ENCODE measurements around the gene HIGD1C. TPM values are rescaled to one million over a fixed set of nuclear protein-coding genes. Genes with fewer than 3 reads are reported as not detected.
"Not testable (repeated sequence)": the region's sequence is repeated elsewhere in the genome, so short reads cannot be mapped to it uniquely, and the experiment has no call there.

HIGD1C gene
- total RNA-seq, 4 donors from 2014 or later = not detected

GRCh38 chr12:50951112-50951511 lies 1.2 kb upstream of the HIGD1C start:
- Histone ChIP-seq H3K36me3 (no peaks in the 10 kb centered on the region), H3K4me1 (no peaks in the 10 kb centered on the region), H3K9me3 (no peaks in the 10 kb centered on the region), H3K27me3 (no peaks in the 10 kb centered on the region), H3K4me3 (no peak overlapping the region), H3K27ac (no peak overlapping the region)
- DNase-seq = no peak
- intact Hi-C loops (cut with DNase I) = no loop called here
- WGBS, 2 donors = 73 to 94% methylated on average over 2 of the region's 2 CpGs
- TF ChIP-seq CTCF (IDR thresholded peaks at IDR 0.05) (no peak), POLR2A (IDR thresholded peaks at IDR 0.05) (no peak)

GRCh38 chr12:50953047-50953446 lies 703 bp downstream of the HIGD1C start:
- no peaks in the 10 kb centered on the region for H3K4me1 ChIP-seq
- H3K27ac ChIP-seq = no peak overlapping the region
- H3K4me3 ChIP-seq = no peak overlapping the region
- no peaks in the 10 kb centered on the region for H3K36me3 ChIP-seq
- intact Hi-C loops (cut with DNase I) = no loop called here
- 85 to 91% methylated on average over 6 to 7 of the region's 7 CpGs for WGBS, 2 donors
- H3K9me3 ChIP-seq = no peaks in the 10 kb centered on the region
- no peak for DNase-seq
- H3K27me3 ChIP-seq = no peaks in the 10 kb centered on the region
- TF ChIP-seq CTCF (IDR thresholded peaks at IDR 0.05) (no peak), POLR2A (IDR thresholded peaks at IDR 0.05) (no peak)

GRCh38 chr12:50954789-50955188 lies 2.4 kb downstream of the HIGD1C start:
- H3K27me3 ChIP-seq; H3K36me3 ChIP-seq; intact Hi-C loops (cut with DNase I); H3K9me3 ChIP-seq; H3K4me1 ChIP-seq; H3K27ac ChIP-seq; H3K4me3 ChIP-seq; DNase-seq: not testable (repeated sequence)
- 93% methylated on average over 2 of the region's 2 CpGs; no CpG with 5 or more reads in 1 of the 2 donors for WGBS, 2 donors

- no peaks in the 10 kb centered on the region for H3K27me3 ChIP-seq
- TF ChIP-seq CTCF (IDR thresholded peaks at IDR 0.05) (no peak), POLR2A (IDR thresholded peaks at IDR 0.05) (no peak)
- H3K9me3 ChIP-seq = no peaks in the 10 kb centered on the region
- no peak overlapping the region for H3K27ac ChIP-seq
- no peak overlapping the region for H3K4me3 ChIP-seq
- intact Hi-C loops (cut with DNase I) = no loop called here
- 88 to 90% methylated on average over 1 of the region's 1 CpG for WGBS, 2 donors
- DNase-seq = no peak
- H3K36me3 ChIP-seq = no peaks in the 10 kb centered on the region
- H3K4me1 ChIP-seq = no peaks in the 10 kb centered on the region
Observed at GRCh38 chr12:50955288-50955687, 2.9 kb downstream of the HIGD1C start.

- intact Hi-C loops (cut with DNase I) = no loop called here
- WGBS, 2 donors = 75 to 79% methylated on average over 2 of the region's 2 CpGs
- Histone ChIP-seq H3K27ac (no peak overlapping the region), H3K4me1 (no peaks in the 10 kb centered on the region), H3K4me3 (no peak overlapping the region), H3K36me3 (no peaks in the 10 kb centered on the region), H3K9me3 (no peaks in the 10 kb centered on the region), H3K27me3 (no peaks in the 10 kb centered on the region)
- DNase-seq = no peak
- no peak for TF ChIP-seq CTCF (IDR thresholded peaks at IDR 0.05)
- TF ChIP-seq POLR2A (IDR thresholded peaks at IDR 0.05) = no peak
Observed at GRCh38 chr12:50955697-50956096, 3.4 kb downstream of the HIGD1C start.

- no peaks in the 10 kb centered on the region for H3K27me3 ChIP-seq
- intact Hi-C loops (cut with DNase I) = no loop called here
- no peak for DNase-seq
- H3K27ac ChIP-seq = no peak overlapping the region
- H3K36me3 ChIP-seq = no peaks in the 10 kb centered on the region
- H3K4me1 ChIP-seq = no peaks in the 10 kb centered on the region
- H3K9me3 ChIP-seq = no peaks in the 10 kb centered on the region
- H3K4me3 ChIP-seq = no peak overlapping the region
- TF ChIP-seq POLR2A (IDR thresholded peaks at IDR 0.05) = no peak
- TF ChIP-seq CTCF (IDR thresholded peaks at IDR 0.05) = no peak
Observed at GRCh38 chr12:50960130-50960529, 7.8 kb downstream of the HIGD1C start.
